HL-60 (cell line): Measurements from ENCODE around the gene BLOC1S3.

ENCODE experiments used
- CTCF ChIP-seq: IDR thresholded peaks from one replicate; pipeline ENCODE4 v1.5.1; 2011; ENCODE audit warnings: low read length, control low read depth, inconsistent platforms; ENCODE audit not compliant: insufficient read depth
- GABPA ChIP-seq: IDR thresholded peaks from 2 replicates; pipeline ENCODE4 v1.6.1; 2012; ENCODE audit warnings: low read depth
- POLR2AphosphoS5 ChIP-seq: IDR thresholded peaks from 2 replicates; pipeline ENCODE4 v1.6.1; 2012; ENCODE audit warnings: low read depth
- REST ChIP-seq: IDR thresholded peaks from 2 replicates; pipeline ENCODE4 v1.6.1; 2012; ENCODE audit warnings: low read depth; ENCODE audit not compliant: insufficient replicate concordance
- SPI1 ChIP-seq: IDR thresholded peaks from 2 replicates; pipeline ENCODE4 v1.6.1; 2012; ENCODE audit warnings: low read depth, mild to moderate bottlenecking, borderline replicate concordance

- no peak for TF ChIP-seq CTCF
- no peak for TF ChIP-seq POLR2AphosphoS5
- no peak for TF ChIP-seq REST
- TF ChIP-seq GABPA: no peak
- no peak for TF ChIP-seq SPI1
Observed at GRCh38 chr19:45156011-45156630, 22.5 kb upstream of the BLOC1S3 start.
